Measurements from ENCODE around the gene PDGFA.

The PDGFA gene

DNA sequence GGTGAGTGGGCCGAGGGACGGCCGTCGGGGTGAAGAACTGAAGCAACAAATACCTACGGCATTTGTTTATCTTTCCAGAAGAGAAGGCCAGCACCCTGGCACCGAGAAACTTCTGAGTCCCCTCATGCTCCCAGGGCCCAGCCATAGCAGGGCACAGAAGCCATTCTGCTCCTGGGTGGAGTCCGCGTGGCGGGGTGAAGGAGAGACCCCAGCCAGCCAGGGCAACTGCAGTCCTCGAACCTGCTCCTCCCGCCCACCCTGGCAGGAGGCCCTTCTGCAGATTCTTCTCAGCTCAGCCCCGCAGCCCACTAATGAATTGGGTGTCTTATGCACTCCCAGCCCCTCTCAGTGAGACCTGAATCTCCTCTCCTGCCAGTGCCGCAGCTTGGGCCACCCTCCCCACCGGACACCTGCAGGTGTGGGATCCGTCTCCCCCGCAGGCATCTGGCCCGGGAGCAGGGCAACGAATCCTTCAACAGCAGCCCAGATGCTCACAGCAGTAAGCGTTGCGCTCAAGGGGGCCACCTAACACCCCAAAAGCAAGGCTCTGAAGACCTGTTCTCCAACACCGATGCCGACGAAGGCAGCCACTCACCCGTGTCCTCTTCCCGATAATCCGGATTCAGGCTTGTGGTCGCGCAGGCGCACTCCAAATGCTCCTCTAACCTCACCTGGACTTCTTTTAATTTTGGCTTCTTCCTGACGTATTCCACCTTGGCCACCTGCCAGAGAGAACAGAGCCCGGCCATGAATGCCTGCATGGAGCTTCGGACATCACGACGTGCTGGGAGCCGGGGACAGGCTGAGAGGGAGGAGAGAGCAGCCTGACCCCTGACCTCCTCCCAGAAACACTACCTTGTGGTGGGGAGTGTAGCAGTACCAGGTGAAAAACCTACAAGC lies 18.9 kb downstream of the PDGFA start:
- DNase-seq: no peak

DNA sequence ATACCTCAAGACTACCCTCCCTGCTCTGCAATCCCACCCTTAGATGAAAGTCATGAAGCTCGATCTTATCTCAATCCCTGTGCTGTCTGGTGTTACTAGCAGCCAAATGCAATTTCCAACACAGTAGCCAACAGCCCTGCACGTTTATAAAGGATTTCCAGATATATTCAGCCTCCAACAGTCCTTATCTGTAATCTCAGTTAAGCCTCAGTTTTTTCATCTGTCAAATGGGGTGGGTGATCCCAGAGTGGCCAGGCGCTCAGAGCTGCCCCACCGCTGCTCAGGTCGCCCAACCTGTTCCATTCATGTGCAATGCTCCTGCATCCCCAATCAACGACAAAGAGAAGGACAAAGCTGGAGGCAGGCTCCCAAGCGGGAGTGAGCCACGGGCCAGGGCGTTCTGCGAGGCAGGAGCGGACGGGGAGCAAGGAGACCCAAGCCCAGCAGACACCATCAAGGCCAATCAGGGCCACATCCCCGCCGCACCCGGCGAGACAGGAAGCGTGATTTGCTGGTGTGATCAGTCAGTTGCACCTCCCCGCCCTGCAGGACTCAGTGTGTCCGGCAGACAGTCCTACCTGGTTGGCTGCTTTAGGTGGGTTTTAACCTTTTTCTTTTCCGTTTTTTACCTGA lies 19.7 kb downstream of the PDGFA start:
- no peak for DNase-seq

DNA sequence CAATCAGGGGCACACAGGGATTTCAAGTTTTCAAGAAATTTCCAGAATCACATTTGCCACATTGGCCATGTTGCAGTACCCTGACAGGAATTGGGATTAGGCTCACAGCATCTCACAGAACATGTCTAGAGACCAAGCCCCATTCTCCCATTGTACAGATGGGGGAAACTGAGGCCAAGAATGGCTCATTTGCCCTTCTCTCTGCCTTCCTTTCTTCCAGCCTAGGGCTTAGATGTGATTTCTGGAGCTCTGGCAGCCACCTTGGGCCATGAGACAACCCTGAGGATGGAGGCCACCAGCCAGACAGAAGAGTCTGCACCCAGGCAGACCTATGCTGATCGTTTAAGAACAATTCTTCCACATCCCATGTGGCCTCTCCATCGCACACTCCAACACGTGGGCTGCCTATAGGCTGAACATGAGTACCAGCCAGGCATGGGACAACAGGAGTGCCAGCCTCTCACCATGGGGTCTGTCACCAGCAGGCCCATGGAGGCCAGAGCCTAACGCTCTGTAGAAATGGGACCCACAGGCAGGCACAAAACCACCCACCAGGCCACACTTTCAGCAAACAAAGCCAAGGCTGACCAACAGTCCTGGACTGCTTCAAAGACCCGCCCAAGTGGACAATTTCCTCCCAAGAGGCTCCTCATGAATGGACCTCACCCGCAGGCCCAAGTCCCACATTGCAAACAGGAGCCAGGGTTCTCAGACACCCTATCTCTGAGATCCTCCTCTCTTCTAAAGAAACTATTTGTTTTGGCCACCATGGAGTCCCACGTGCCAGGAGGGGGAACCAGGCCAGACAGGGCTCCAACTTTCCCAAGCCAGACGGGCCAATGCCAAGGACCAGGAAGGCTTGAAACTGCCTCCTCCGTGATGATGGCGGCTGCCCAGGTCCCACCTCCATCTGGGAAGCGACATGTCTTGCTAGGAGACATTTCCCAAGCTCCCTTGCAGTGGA lies 20.7 kb downstream of the PDGFA start:
- DNase-seq: no peak

DNA sequence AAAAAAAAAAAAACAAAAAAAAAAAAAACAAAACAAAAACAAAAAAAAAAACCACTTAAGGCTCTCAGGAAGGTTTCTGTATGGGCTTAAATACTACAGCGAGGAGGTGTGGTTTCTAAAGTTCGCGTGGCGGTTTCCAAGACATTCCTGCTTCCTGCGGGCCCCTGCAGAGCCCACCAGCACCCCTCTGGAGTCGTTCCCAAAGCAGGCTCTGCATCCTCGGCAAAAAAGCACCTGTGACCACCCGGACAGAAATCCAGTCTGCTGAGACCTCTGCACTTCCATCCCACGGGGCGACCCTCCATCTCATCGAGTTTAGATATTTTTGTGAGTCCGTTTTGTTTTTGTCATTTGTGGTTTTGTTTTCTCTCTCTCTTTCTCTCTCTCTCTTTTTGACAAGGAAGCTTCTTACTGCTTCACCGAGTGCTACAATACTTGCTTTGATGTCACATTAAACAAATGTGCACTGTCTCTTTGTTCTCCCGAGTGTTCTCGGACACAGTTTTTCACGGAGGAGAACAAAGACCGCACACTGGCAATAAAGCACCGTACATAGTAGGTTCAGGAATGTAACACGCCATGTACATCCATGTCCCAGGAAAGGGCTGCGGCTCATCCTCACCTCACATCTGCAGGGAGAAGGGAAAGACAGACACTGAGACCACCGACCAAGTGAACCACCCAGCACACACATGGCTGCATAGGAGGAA lies 21.5 kb downstream of the PDGFA start:
- DNase-seq: no peak

DNA sequence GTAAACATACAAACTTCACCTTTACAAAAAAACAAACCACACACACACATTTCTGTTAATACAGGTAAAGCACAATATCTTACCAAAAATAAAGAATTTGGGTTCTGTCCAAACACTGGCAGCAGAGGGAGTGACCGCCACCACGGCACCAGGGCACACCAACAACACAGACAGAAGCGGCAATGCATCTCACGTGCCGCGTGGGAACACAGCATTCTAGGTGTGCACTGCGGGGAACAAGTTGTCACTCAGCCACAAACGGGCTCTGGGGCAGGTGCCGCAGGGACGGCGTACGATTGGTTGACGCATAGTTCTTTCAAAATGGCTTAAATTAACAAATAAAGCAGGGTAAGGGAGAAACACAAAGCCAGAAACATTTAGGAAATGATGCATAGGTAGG lies 22.3 kb downstream of the PDGFA start:
- DNase-seq: no peak

DNA sequence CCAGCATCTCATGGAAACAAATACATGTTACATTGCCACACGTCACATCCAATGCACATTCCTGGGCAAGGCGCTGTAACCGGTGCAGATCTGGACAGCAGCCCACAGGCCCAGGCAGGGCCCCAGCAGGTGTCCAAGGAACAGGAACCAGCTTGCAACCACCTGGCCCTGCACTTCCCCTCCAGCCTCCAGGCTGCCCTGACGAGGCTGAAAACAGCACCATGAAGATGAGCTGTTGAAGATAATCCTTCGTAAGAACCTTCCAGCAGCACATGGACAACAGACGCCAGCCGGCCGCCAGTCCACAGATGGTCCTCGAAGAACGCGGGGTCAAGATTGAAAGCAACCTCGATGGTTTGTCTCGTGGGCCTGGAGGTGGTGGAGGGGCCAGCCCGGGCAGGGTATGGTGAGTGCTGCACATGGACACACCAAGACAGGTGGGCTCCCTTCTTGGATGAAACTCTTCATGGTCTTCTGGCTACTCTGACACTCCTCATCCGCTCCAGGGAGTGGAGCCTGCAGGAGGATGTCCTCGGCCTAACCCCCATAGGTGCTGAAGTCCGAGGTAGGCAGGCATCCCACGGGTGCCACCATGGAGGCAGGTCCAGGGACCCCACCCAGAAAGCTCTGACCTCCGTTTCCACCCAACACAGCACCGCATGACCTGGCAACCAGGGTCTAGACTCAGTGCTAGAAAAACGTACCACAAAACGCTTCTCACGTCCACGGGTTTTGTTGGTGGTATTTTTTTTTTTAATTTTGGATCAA lies 22.9 kb downstream of the PDGFA start:
- DNase-seq: no peak

DNA sequence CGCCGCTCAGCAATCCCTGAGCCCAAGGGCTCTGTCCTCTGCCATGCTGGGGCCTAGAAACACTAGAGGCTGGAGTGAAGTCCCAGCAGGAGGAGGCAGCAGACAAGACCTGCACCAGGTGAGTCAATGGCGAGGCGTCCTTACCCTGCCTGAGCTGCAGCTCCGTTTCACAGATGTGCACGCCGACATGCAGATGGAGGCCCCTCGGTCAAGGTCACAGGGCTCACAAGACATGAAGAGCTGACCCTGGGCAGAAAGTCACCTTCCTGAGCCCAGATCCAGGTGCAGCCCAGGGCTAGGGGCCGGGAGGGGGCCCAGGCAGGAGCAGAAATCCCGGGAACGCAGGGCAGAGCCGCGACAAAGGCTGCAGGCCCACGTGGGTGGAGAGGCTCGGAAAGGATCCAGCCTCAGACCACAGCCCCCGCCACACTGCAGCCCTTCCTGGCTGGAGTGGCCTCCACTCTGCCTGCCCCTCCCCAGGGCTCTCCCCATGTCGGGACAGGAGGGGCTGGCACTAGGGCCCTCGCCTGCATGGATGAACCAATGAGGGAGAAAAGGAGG lies 23.8 kb downstream of the PDGFA start:
- DNase-seq: no peak

DNA sequence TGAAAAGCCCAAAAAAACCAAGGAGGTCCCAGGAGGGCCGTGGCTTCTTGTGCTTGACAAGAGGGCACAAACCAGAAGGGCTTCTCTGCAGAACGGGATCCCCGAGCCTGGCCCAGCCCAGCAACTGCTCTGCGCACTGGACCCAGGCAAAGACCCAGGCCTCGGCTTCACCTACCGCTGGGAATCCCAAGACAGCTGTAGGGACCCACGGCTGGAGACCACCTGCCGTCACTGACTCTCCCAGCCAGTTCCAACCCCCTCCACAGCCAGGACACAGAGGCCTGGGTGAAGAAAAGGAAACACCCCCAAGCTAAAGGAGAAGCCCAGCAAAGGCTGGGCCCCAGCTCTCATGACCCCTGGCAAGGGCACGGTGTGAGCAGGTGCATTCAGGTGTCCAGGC lies 24.3 kb downstream of the PDGFA start:
- DNase-seq: no peak

DNA sequence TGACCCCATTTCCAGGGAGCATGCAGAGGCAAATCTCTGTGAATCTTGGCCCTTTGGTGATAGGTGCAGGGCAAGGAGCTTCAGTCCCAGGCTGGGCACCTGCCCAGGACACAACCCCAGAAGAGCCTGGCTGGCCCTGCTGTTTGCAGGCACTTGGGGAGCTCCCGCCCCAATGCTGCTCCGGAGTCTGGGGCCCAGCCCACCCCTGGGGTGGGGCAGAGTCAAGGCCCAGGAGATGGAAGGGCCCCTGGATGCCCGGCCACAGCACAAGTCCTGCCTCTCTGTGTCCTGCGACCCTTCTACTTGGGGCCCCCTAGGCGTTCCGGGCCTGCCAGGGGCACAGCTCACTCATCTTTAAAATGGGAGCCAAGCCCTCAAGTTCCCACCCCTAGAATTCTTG lies 24.7 kb downstream of the PDGFA start:
- DNase-seq: no peak

DNA sequence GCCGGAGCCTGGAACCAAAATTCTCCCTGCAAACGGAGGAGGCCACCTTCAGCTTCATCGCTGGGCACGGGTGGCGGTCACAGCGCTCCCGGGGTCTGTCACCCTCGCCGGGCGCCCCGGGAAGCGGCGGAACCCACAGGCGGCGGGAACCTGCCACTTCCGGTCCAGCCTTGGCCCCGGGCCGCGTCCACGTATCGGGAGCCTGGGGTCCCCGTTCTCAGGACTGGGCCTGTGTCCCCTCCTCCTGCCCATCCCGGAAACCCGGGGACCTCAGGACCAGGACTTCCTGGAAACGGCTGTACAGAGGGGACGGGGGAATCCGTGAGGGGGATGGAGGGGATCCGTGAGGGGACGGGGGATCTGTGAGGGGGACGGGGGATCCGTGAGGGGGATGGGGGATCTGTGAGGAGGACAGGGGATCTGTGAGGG lies 25.4 kb downstream of the PDGFA start:
- DNase-seq: no peak

DNA sequence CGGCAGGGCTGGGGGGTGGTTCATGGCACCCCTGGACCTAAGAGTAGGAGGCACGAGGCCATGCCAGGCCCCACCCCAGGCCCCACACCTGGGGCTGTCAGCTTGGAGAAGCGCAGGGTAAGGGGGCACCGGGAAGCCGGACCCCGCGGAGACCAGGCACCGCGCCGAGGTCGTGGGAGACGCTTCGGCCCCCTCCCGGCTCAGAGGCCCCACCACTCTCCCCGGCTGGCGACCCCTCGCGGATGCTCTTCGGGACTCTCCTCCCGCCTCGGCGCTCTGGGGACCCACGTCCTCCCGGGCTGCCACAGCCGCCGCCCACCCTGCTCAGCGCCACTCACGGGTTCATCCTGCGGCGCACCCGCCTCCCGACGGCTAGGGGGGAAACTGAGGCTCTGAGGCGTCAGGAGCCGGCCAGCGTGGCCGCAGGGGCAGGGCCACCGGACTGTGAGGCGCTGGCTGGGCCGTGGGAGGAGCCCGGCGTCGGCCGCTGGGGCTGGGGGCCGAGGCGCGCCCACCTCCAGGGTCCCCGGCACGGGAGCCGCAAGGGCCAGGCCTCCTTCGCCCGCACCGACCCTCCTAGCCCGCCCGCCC lies 25.9 kb downstream of the PDGFA start:
- no peak for DNase-seq

DNA sequence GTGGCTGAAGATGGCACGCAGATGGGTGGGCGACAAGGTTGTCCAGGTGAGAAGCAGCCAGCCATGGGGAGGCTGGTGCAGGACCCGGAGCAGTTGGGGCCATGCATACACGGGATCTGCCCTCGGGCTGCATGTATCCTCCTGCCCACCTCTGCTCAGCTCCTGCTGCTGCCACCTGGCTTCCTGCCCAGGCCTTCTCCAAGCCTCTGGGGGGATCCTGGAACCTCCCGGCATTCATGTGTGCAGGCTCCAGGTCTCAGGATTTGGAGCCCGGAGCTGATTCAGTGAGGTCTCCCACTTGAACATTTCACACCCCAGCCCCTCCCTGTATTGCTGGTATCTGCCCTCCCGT lies 27.0 kb downstream of the PDGFA start:
- no peak for DNase-seq

DNA sequence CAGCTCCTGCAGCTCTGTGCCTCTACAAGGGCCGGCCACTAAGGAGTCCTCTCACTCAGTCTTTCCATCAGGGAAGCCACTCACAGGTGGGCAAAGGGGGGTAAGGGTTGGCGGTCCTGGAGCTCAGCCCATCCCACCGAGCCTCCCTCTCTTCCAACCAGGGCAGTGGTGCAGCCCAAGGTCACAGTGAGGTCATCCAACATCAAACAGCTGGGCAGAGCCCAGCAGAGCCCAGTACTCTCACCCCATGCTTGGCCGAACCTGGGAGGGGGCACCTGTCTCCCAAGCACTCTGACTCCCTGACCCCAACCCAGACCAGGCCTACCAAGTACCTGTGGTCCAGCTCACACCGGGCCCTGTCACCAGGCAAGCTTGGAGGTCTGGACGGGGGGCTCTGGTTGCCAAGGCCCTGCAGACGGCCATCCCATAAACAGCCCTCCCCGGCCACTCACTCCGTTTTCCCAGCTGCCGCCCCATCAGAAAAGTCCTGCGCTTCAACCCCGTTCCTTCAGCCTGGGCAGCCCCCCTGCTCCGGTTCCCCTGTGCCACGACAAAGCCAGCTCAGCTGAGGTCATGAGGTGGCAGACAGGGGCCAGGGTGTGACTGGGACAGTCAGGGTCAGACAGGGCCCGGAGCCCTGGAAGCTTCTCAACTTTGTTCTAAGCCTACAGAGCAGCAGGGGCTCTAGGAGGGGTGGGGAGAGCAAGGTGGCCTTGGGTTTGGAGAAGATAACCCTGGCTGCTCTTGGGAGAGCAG lies 27.5 kb downstream of the PDGFA start:
- DNase-seq: no peak

DNA sequence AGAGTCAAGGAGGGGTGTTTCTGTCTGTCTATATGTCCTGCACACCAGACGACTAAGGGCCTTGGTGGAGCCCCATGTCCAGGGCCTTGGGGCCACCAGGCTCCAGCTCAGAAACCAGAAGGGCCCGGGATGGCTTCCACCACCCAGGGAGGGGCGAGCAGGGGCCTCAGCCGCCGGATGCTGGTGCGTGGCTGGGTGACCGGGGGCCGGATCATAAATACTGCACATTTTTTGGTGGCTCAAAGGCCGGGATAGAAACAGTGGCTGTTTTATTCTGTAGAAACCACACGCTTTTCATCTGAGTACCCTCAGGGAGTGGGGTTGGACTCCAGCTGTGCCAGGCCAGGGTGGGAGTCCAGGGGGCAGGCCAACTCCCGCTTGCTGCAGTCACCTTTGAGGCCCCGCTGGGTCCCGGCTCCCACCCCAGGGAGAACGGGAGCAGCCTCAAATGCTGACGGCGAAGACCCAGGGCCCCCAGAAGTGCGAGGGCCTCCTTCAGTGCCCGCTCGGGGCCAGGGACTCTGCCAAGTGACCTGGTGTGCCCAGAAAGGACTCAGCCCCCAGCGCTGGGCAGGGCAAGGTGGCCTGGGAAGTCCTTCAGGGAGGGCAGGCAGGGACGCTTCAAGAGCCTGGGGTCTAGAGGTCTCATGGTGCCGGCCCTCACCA lies 28.2 kb downstream of the PDGFA start:
- no peak for DNase-seq

DNA sequence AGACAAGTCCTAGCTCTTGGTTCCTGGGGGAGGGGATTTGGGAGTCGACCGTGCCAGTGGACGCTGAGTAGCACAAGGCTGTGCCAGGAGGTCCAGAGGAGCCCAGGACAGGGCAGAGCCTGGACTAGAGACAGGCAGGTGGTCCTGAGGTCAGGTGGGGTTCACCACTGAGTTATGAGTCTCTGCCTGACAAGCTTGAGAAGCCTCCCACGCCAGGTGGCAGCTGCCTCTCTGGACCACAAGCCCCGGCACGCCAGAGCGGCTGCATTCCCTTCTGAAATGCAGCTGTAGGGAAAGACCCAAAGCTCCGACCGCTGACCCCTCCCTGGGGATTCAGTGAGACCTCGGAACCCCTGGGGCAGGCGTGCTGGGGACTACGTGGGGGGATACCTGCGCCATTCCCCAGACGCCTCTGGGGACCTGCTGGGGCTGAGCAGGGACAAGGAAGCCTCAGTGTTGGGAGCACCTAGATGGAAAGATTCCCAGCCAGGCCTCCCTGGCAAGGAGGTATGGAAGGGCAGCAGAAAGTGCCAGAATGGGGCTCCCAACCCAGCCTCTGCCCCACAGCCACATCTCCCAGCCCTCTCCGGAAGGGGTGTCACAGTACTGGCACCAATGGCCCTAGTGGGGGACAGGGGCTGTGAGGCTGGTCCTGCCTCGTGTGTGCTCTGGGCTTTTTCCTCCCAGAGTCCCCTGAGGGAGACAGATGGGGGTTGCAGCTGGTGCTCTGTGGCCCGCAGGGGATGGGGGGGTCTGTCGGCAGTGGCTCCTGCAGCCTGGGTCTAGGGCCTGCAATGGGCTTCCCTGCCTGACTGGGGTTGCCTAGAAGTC lies 29.0 kb downstream of the PDGFA start:
- DNase-seq: no peak

DNA sequence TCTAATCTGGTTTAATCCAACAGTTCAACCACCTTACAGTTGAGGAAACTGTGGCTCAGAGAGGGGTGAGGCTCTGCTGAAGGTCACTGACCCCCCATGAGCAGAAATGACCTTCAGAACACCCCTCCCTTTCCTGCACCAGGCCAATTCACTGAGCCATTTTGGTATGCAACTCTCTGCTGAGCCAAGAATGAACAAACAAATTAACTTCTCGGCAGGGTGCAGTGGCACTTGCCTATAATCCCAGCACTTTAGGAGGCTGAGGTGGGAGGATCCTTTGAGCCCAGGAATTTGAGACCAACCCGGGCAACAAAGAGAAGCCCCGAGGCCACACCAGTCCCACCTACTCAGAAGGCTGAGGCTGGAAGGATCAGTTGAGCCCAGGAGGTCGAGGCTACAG lies 29.8 kb downstream of the PDGFA start:
- DNase-seq: no peak

DNA sequence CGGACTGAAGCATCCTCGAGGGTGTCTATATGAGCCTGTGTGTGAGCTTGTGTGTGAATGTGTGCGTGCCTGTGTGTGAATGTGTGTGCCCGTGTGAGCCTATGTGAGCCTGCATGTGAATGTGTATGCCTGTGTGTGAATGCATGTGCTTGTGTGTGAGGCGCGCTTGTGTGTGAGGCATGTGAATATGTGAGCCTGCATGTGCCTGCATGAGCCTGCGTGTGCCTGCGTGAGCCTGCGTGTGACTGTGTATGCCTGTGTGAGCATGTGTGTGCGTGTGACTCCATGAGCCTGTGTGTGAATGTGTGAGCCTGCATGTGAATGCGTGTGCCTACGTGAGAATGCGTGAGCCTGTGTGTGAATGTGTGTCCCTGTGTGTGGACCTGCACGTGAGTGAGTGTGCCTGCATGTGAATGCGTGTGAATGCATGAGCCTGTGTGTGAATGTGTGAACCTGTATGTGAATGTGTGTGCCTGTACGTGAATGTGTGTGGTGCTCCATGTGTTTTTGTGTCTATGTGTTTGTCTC lies 33.4 kb downstream of the PDGFA start:
- DNase-seq: no peak

Data from activated CD8-positive, alpha-beta memory T cell treated with anti-CD3 and anti-CD28 coated beads, Interleukin-2, amount 50 U/mL, for 48 hours (primary cell).